Nephron (organoid): Measurements from ENCODE around the gene PPFIA1.

Experiments used
- H3K27ac Mint-ChIP-seq, 3 experiments: 2 replicates each; pipeline ENCODE4 v1.8.0; 2020; ENCODE audit warnings: mixed read lengths in 3 of 3, mild to moderate bottlenecking in 2 of 3, moderate library complexity in 1 of 3
- H3K27me3 Mint-ChIP-seq: 2 replicates; pipeline ENCODE4 v1.8.0; 2021; ENCODE audit warnings: low read depth, mild to moderate bottlenecking, moderate library complexity, mixed read lengths
- H3K36me3 Mint-ChIP-seq: 2 replicates; pipeline ENCODE4 v1.8.0; 2020; ENCODE audit warnings: low read depth, mixed read lengths
- H3K4me1 Mint-ChIP-seq: 2 replicates; pipeline ENCODE4 v1.8.0; 2020; ENCODE audit warnings: mixed read lengths
- H3K4me3 Mint-ChIP-seq, 3 experiments: 2 replicates each; pipeline ENCODE4 v1.8.0; 2020; ENCODE audit warnings: mild to moderate bottlenecking in 3 of 3, mixed read lengths in 3 of 3, moderate library complexity in 2 of 3
- H3K9me3 Mint-ChIP-seq: 2 replicates; pipeline ENCODE4 v1.8.0; 2020; ENCODE audit warnings: mixed read lengths
- TF ChIP-seq, protein P1 (sequence below), 3 experiments: fragments of 200-600 bp; sonication (generic); IDR thresholded peaks; one replicate each; pipeline ENCODE4 v1.5.0; 2021; ENCODE audit warnings: antibody characterized with exemption in 3 of 3; ENCODE audit not compliant: unreplicated experiment in 3 of 3

PPFIA1 gene

DNA sequence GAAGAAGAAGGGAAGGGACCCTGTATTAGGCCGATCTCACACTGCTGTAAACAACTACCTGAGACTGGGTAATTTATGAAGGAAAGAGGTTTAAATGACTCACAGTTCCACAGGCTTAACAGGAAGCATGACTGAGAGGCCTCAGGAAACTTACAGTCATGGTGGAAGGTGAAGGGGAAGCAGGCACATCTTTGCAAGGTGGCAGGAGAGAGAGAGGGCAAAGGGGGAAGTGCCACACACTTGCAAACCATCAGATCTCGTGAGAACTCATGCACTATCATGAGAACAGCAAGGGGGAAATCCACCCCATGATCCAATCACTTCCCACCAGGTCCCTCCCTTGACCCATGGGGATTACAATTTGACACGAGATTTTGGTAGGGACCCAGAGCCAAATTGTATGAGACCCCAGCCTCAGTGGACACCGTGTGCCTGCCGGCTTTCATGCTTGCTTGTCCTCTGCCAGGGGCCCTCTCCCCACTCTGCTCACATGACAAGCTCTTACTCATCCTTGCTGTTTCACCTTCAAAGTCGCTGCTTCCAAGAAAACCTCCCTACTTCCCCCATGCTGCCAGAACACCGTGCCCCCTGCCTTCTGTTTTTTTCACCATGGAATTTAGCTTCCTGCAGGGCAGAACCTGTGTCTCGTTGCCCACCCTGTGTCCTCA, 23.3 kb upstream of the PPFIA1 start:
- Mint-ChIP-seq H3K4me3 (no peak overlapping the region), H3K4me1 (no peaks in the 10 kb centered on the region), H3K27me3 (peaks cover 13% of the 10 kb centered on the region), H3K9me3 (no peaks in the 10 kb centered on the region), H3K36me3 (no peaks in the 10 kb centered on the region), H3K27ac (no peak overlapping the region)
- TF ChIP-seq, protein P1, sequence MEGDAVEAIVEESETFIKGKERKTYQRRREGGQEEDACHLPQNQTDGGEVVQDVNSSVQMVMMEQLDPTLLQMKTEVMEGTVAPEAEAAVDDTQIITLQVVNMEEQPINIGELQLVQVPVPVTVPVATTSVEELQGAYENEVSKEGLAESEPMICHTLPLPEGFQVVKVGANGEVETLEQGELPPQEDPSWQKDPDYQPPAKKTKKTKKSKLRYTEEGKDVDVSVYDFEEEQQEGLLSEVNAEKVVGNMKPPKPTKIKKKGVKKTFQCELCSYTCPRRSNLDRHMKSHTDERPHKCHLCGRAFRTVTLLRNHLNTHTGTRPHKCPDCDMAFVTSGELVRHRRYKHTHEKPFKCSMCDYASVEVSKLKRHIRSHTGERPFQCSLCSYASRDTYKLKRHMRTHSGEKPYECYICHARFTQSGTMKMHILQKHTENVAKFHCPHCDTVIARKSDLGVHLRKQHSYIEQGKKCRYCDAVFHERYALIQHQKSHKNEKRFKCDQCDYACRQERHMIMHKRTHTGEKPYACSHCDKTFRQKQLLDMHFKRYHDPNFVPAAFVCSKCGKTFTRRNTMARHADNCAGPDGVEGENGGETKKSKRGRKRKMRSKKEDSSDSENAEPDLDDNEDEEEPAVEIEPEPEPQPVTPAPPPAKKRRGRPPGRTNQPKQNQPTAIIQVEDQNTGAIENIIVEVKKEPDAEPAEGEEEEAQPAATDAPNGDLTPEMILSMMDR (IDR thresholded peaks at IDR 0.05; ENCODE audit: unreplicated experiment in 3 of 3) = no peak

DNA sequence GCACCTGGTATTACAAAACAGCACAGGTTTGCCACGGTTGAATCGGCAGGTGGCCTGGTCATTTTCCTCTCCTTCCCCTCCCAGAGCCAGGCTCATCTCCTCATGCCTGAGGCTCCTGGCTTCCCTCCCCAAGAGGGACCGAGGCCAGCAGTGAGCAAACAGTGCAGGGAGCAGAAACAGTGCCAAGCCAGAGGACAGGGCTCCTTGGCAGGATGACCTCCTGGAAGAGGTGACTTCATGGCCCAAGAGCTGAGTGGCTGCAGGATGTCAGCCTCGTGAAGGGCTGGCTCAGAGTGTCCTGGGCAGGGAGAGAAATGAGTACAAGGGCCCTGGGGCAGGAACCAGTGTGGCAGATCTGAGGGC, 22.8 kb upstream of the PPFIA1 start:
- TF ChIP-seq, protein P1 (IDR thresholded peaks at IDR 0.05; ENCODE audit: unreplicated experiment in 3 of 3) = no peak
- Mint-ChIP-seq H3K9me3 (no peaks in the 10 kb centered on the region), H3K36me3 (no peaks in the 10 kb centered on the region), H3K27me3 (peaks cover 13% of the 10 kb centered on the region), H3K4me3 (no peak overlapping the region), H3K4me1 (no peaks in the 10 kb centered on the region), H3K27ac (no peak overlapping the region)

DNA sequence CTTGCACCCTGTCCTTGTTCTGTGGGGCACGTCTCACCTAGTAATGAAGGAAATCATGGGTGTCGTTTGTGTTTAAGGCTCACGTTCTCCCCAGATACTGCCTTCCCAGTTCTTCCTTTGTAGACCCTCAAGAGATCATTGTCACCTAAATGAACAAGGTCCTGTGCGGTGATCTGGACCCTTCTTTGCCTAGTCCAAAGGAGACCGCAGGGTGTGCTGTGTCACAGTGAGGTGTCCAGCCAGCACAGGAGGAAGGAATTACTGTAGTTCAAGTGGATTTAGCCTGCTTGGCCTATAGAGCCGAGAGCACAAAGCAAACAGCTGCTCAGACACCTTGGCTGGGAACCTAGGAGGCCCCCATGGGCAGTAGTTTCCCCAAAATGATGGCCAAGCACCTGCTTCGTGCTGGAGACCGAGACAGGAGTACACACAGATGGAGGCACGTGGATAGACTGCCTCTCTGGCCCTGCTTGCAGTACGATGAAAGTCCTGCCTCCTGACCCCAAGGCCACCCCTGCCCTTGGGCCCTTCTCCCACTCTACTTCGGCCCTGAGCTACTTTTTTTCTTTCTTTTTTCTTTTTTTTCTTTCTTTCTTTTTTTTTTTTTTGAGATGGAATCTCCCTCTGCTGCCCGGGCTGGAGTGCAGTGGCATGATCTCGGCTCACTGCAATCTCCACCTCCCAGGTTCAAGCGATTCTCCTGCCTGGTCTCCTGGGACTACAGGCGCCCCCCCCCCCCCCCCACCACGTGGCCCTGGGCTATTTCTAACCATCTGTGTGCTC, 19.4 kb upstream of the PPFIA1 start:
- H3K4me3 Mint-ChIP-seq = no peak overlapping the region
- no peaks in the 10 kb centered on the region for H3K36me3 Mint-ChIP-seq
- H3K9me3 Mint-ChIP-seq = no peaks in the 10 kb centered on the region
- H3K27ac Mint-ChIP-seq = no peak overlapping the region
- peaks cover 13% of the 10 kb centered on the region for H3K27me3 Mint-ChIP-seq
- H3K4me1 Mint-ChIP-seq = no peaks in the 10 kb centered on the region
- TF ChIP-seq, protein P1 (IDR thresholded peaks at IDR 0.05; ENCODE audit: unreplicated experiment in 3 of 3) = no peak

DNA sequence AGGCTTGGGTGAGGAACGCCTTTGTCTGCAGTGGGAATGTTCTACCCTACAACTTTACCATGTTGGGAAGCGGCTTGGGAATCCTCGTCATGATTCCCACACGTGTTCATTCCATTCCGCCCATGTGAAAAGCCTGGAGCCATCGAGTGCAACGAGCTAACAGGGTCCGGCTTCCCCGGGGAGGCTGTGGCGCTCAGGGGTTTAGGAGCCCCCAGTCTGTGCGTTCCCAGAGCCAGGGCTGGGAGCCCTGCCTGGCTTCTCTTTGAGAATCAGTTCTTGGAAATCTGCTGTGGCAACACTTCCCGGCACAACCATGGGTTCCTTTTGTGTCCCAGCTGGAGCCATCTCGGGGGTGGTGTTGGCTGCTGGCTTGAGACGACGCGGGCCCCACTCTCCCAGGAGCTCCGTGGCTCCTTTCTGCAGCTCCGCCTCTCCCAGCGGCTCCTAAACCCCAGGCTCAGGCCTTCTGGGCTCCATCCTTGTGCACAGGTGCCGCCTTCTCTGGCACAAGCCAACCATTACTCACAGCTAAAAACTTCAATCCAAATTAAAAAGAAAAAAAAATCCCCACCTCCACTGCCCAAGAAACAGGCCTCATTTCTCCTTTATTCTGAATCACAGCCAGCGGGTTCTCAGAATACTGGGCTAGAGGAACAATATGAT, 18.7 kb upstream of the PPFIA1 start:
- TF ChIP-seq, protein P1 (IDR thresholded peaks at IDR 0.05; ENCODE audit: unreplicated experiment in 3 of 3) = no peak
- Mint-ChIP-seq H3K36me3 (no peaks in the 10 kb centered on the region), H3K4me1 (no peaks in the 10 kb centered on the region), H3K27me3 (peaks cover 11% of the 10 kb centered on the region), H3K4me3 (no peak overlapping the region), H3K27ac (no peak overlapping the region), H3K9me3 (no peaks in the 10 kb centered on the region)

DNA sequence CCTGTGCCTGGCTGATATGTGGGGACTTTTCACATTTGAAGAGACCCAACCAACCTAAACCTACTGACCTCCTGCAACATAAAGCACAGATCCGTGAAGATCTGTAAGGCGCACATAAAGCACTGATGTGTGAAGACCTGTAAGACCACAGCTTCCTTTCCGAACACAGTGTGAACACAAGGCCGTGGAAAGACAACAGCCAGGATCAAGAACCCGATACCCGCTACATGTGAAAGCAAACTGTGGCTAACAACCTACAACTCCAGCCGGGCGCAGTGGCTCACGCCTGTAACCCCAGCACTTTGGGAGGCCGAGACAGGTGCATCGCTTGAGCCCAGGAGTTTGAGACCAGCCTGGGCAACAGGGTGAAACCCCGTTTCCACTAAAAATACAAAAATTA, 17.6 kb upstream of the PPFIA1 start:
- Mint-ChIP-seq H3K9me3 (no peaks in the 10 kb centered on the region), H3K4me3 (no peak overlapping the region), H3K4me1 (no peaks in the 10 kb centered on the region), H3K27ac (no peak overlapping the region), H3K36me3 (no peaks in the 10 kb centered on the region), H3K27me3 (peaks cover 10% of the 10 kb centered on the region)
- TF ChIP-seq, protein P1 (IDR thresholded peaks at IDR 0.05; ENCODE audit: unreplicated experiment in 3 of 3) = no peak
